SU-DHL-6 (cell line): ENCODE data around the gene PLA2G2C.

Experiments
- CTCF ChIP-seq: fragments of 200-600 bp; sonication (generic); IDR thresholded peaks from one replicate; pipeline ENCODE4 v1.5.1; 2017; ENCODE audit warnings: antibody characterized with exemption, mild to moderate bottlenecking, low read length, moderate library complexity; ENCODE audit not compliant: insufficient read depth, poor library complexity, severe bottlenecking
- EZH2phosphoT487 ChIP-seq: fragments of 200-600 bp; sonication (generic), shearing (Covaris generic); conservative IDR thresholded peaks from 2 replicates; pipeline ENCODE4 v1.6.1; 2018; ENCODE audit warnings: mild to moderate bottlenecking, antibody characterized with exemption, low read length, moderate library complexity, mixed read lengths

- TF ChIP-seq CTCF (no peak), EZH2phosphoT487 (no peak)
Measured at GRCh38 chr1:20147846-20148570, 38.3 kb downstream of the PLA2G2C start.
